ENCODE measurements around the gene SPPL3.
"Not testable (repeated sequence)": the region's sequence is repeated elsewhere in the genome, so short reads cannot be mapped to it uniquely, and the experiment has no call there.

- not testable (repeated sequence) for TF ChIP-seq ARNTL (CRISPR knock-in tag; IDR thresholded peaks at IDR 0.05; ENCODE audit: borderline replicate concordance, low read depth); CREB5 (CRISPR knock-in tag; IDR thresholded peaks at IDR 0.05; ENCODE audit: low read depth); PATZ1 (CRISPR knock-in tag; IDR thresholded peaks at IDR 0.05; ENCODE audit: borderline replicate concordance); GLIS3 (CRISPR knock-in tag; IDR thresholded peaks at IDR 0.05); BACH2 (CRISPR knock-in tag; IDR thresholded peaks at IDR 0.05; ENCODE audit: borderline replicate concordance); RARB (CRISPR knock-in tag; IDR thresholded peaks at IDR 0.05); ZFP30 (CRISPR knock-in tag; IDR thresholded peaks at IDR 0.05)
These were observed 3.1 kb downstream of the SPPL3 start for GRCh38 chr12:120901101-120901500.

All from SK-N-SH treated with all-trans-retinoic acid at 6 μM for 48 hours (cell line).